Esophagus muscularis mucosa (tissue), 4 donors: ENCODE measurements around the gene IPO13.

ENCODE experiments used
- CTCF ChIP-seq, 3 experiments: fragments of 200-600 bp in 2 of 3; fragments of 450-650 bp in 1 of 3; sonication (generic) in 2 of 3; IDR thresholded peaks; one replicate each; pipeline ENCODE4 v1.5.1; 2017 to 2019; ENCODE audit warnings: antibody characterized with exemption in 3 of 3, mild to moderate bottlenecking in 2 of 3, moderate library complexity in 1 of 3
- EP300 ChIP-seq: sonication (generic); formaldehyde crosslinking; IDR thresholded peaks from one replicate; pipeline ENCODE4 v1.6.1; 2017; ENCODE audit warnings: antibody characterized with exemption
- POLR2A ChIP-seq: fragments of 450-650 bp; IDR thresholded peaks from one replicate; pipeline ENCODE4 v1.6.1; 2017; ENCODE audit warnings: antibody characterized with exemption, moderate library complexity, mild to moderate bottlenecking, low read depth
- POLR2AphosphoS5 ChIP-seq, 2 donors: sonication (generic); formaldehyde crosslinking; IDR thresholded peaks; one replicate each; pipeline ENCODE4 v1.6.1; 2017; ENCODE audit warnings: antibody characterized with exemption in 2 of 2

- TF ChIP-seq EP300: no peak
- TF ChIP-seq CTCF (IDR thresholded peaks at IDR 0.05): no peak
- no peak for TF ChIP-seq POLR2AphosphoS5 (IDR thresholded peaks at IDR 0.05)
- TF ChIP-seq POLR2A: no peak
Measured at GRCh38 chr1:43947061-43947873, 517 bp downstream of the IPO13 start.
